ENCODE measurements around the gene DYSF.

GRCh38 chr2:71687412-71687811, 234.1 kb downstream of the DYSF start:
- TF ChIP-seq, protein P1, sequence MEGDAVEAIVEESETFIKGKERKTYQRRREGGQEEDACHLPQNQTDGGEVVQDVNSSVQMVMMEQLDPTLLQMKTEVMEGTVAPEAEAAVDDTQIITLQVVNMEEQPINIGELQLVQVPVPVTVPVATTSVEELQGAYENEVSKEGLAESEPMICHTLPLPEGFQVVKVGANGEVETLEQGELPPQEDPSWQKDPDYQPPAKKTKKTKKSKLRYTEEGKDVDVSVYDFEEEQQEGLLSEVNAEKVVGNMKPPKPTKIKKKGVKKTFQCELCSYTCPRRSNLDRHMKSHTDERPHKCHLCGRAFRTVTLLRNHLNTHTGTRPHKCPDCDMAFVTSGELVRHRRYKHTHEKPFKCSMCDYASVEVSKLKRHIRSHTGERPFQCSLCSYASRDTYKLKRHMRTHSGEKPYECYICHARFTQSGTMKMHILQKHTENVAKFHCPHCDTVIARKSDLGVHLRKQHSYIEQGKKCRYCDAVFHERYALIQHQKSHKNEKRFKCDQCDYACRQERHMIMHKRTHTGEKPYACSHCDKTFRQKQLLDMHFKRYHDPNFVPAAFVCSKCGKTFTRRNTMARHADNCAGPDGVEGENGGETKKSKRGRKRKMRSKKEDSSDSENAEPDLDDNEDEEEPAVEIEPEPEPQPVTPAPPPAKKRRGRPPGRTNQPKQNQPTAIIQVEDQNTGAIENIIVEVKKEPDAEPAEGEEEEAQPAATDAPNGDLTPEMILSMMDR (optimal IDR thresholded peaks at IDR 0.05 in 1 of 3, IDR thresholded peaks at IDR 0.05 in 1 of 3, conservative IDR thresholded peaks at IDR 0.05 in 1 of 3; ENCODE audit: extremely low read depth in 1 of 3, insufficient read depth in 2 of 3, low read length in 3 of 3) = no peak
- TF ChIP-seq EZH2 (IDR thresholded peaks at IDR 0.05; ENCODE audit: low read length) = no peak

All from keratinocyte (primary cell).